ENCODE data around the gene MYL11. TPM values are rescaled to one million over a fixed set of nuclear protein-coding genes. Genes with fewer than 3 reads are reported as not detected.

The MYL11 gene
- total RNA-seq, 1 donor from 2014 or later: 0.85 TPM

- no peak overlapping the region for H3K4me3 Mint-ChIP-seq (ENCODE audit: unreplicated experiment)
- no peak overlapping the region for H3K27ac Mint-ChIP-seq (ENCODE audit: unreplicated experiment)
- peaks cover 6% of the 10 kb centered on the region for H3K27me3 Mint-ChIP-seq (ENCODE audit: unreplicated experiment)
- H3K9me3 Mint-ChIP-seq (ENCODE audit: unreplicated experiment): no peaks in the 10 kb centered on the region
- peaks cover 14% of the 10 kb centered on the region for H3K4me1 Mint-ChIP-seq (ENCODE audit: unreplicated experiment)
- TF ChIP-seq, protein P1, sequence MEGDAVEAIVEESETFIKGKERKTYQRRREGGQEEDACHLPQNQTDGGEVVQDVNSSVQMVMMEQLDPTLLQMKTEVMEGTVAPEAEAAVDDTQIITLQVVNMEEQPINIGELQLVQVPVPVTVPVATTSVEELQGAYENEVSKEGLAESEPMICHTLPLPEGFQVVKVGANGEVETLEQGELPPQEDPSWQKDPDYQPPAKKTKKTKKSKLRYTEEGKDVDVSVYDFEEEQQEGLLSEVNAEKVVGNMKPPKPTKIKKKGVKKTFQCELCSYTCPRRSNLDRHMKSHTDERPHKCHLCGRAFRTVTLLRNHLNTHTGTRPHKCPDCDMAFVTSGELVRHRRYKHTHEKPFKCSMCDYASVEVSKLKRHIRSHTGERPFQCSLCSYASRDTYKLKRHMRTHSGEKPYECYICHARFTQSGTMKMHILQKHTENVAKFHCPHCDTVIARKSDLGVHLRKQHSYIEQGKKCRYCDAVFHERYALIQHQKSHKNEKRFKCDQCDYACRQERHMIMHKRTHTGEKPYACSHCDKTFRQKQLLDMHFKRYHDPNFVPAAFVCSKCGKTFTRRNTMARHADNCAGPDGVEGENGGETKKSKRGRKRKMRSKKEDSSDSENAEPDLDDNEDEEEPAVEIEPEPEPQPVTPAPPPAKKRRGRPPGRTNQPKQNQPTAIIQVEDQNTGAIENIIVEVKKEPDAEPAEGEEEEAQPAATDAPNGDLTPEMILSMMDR (IDR thresholded peaks at IDR 0.05; ENCODE audit: unreplicated experiment): no peak
- H3K36me3 Mint-ChIP-seq (ENCODE audit: low read depth, unreplicated experiment): peaks cover 4% of the 10 kb centered on the region
- no peak for DNase-seq (ENCODE audit: low spot score)
Measured at GRCh38 chr16:30380803-30381208, 6.2 kb downstream of the MYL11 start.

DNA sequence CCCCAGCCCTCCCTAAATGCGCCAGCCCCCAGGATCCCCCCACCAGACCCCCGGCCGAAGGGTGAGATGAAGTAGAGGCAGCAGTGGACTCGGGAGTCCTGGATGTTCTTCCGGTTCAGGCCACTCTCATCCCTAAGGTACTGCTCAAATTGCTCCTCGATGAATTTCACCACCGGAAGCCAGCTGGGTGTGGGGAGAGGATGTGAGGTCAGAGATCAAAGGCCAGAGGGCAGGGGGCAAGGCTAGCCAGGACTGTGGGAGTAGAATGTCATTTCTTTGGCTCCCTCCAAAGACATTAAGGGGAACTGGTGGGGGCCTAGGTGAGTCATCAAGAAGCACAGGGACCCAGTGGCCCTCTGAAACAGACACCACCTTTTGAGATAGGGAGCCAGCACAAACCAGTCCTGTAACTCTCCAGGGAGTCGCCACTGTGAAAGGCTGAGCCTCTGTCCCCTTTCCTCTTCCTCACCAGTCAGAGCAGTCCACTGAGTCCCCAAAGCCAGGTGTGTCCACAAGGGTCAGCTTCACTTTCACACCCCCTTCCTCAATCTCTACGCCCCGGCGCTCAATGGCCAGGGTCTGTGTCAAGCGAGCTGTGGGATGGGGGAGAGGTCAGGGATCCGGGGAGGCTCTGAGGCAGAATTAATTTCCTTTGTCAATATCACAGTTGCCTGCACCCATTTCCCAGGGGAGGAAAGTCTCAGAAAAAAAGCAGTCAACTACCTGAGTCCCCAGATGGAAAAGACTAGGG lies 6.9 kb downstream of the MYL11 start:
- TF ChIP-seq, protein P1 (IDR thresholded peaks at IDR 0.05; ENCODE audit: unreplicated experiment): no peak
- DNase-seq (ENCODE audit: low spot score): no peak
- Mint-ChIP-seq H3K4me3 (ENCODE audit: unreplicated experiment) (no peak overlapping the region), H3K27ac (ENCODE audit: unreplicated experiment) (no peak overlapping the region), H3K4me1 (ENCODE audit: unreplicated experiment) (peaks cover 14% of the 10 kb centered on the region), H3K36me3 (ENCODE audit: low read depth, unreplicated experiment) (peaks cover 4% of the 10 kb centered on the region), H3K27me3 (ENCODE audit: unreplicated experiment) (peaks cover 6% of the 10 kb centered on the region), H3K9me3 (ENCODE audit: unreplicated experiment) (no peaks in the 10 kb centered on the region)

GRCh38 chr16:30382111-30382881 lies 7.7 kb downstream of the MYL11 start, which contains the start of gene SEPTIN1:
Gene SEPTIN1, minus strand, starts transcription at chr16:30382561. Its CDS starts 19 bp downstream, at chr16:30382542.
- H3K36me3 Mint-ChIP-seq (ENCODE audit: low read depth, unreplicated experiment): peaks cover 4% of the 10 kb centered on the region
- TF ChIP-seq, protein P1 (IDR thresholded peaks at IDR 0.05; ENCODE audit: unreplicated experiment): no peak
- no peak within 1 kb of the TSS for H3K4me3 Mint-ChIP-seq (ENCODE audit: unreplicated experiment)
- H3K27ac Mint-ChIP-seq (ENCODE audit: unreplicated experiment): peak within 1 kb of the TSS; percentile 31
- H3K9me3 Mint-ChIP-seq (ENCODE audit: unreplicated experiment): no peaks in the 10 kb centered on the region
- DNase-seq (ENCODE audit: low spot score): no peak
- peaks cover 4% of the 10 kb centered on the region for H3K27me3 Mint-ChIP-seq (ENCODE audit: unreplicated experiment)
- peaks cover 10% of the 10 kb centered on the region for H3K4me1 Mint-ChIP-seq (ENCODE audit: unreplicated experiment)

DNA sequence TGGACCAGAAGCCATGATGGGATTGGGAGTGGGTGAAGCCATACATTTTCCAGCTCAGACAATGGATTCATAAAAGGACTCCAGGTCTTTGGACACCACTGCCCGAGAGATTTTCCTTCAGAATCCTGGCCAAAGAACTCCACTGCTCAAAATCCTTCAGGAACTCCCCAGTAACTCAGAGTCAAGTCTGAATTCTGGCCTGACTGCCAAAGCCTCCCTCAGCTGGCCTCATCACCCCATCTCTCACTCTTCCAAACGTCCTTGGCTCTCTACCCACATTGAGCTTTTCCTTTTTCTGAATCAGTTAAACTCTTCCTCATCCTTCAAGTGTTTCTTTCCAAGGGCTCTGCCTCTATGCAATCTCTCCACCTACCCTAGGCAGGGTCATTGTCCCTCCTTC lies 8.9 kb downstream of the MYL11 start:
- DNase-seq (ENCODE audit: low spot score): no peak
- H3K4me1 Mint-ChIP-seq (ENCODE audit: unreplicated experiment): peaks cover 9% of the 10 kb centered on the region
- H3K36me3 Mint-ChIP-seq (ENCODE audit: low read depth, unreplicated experiment): peaks cover 4% of the 10 kb centered on the region
- no peak overlapping the region for H3K4me3 Mint-ChIP-seq (ENCODE audit: unreplicated experiment)
- no peaks in the 10 kb centered on the region for H3K9me3 Mint-ChIP-seq (ENCODE audit: unreplicated experiment)
- H3K27me3 Mint-ChIP-seq (ENCODE audit: unreplicated experiment): peaks cover 3% of the 10 kb centered on the region
- TF ChIP-seq, protein P1 (IDR thresholded peaks at IDR 0.05; ENCODE audit: unreplicated experiment): no peak
- peak overlapping the region; percentile 24 for H3K27ac Mint-ChIP-seq (ENCODE audit: unreplicated experiment)
